ENCODE data around the gene PPP4R4. TPM values are rescaled to one million over a fixed set of nuclear protein-coding genes. Genes with fewer than 3 reads are reported as not detected.
"Not testable (repeated sequence)": the region's sequence is repeated elsewhere in the genome, so short reads cannot be mapped to it uniquely, and the experiment has no call there.

The PPP4R4 gene
- total and polyA plus RNA-seq, 2 experiments from 2014 or later: 3.0 to 11.1 TPM

DNA sequence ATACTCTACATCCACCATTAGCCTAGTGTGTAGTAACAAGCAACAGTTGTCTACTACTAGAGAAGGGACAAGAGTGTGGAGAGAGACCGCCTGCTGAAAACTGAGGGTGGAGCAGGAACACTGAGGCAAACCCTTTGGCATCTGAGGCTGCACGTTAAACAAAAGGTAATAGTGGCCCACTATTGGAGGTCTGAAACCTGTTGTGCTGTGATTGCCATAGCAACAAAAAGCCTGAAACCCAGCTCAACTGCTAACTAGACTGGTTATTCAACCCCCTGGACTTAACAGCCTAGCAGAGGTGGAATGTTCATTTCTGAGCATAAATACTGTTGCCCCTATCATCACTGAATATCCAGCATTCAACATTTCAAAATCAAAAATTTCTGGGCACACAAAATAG is 43.0 kb downstream of the PPP4R4 start:
- 0 out of 2 replicates have a peak overlapping the region, but pooled peaks have one; percentile 19 for H3K27ac Mint-ChIP-seq
- H2AFZ ChIP-seq: no peak overlapping the region
- H3K27me3 ChIP-seq (ENCODE audit: insufficient read depth): no peaks in the 10 kb centered on the region
- no peaks in the 10 kb centered on the region for H3K36me3 ChIP-seq (ENCODE audit: insufficient read depth)
- no peak overlapping the region for H3K27ac ChIP-seq (ENCODE audit: low read depth)
- H3K9me3 Mint-ChIP-seq: peaks cover 3% of the 10 kb centered on the region; the same call in 1 of the 3 replicates
- H3K36me3 Mint-ChIP-seq (ENCODE audit: low read depth): peaks cover 18% of the 10 kb centered on the region
- no peaks in the 10 kb centered on the region for H3K79me2 ChIP-seq (replicated peaks; ENCODE audit: insufficient read depth)
- no peak overlapping the region for H3K4me3 Mint-ChIP-seq
- no peaks in the 10 kb centered on the region for H3F3A ChIP-seq (replicated peaks; ENCODE audit: low read depth)
- DNase-seq (ENCODE audit: low spot score) (peak; percentile 28), ATAC-seq (peak; percentile 39; the same call in 2 of the 3 replicates)
- no peaks in the 10 kb centered on the region for H3K27me3 Mint-ChIP-seq (ENCODE audit: insufficient read depth, low read depth, poor library complexity)
- H3K4me2 ChIP-seq: no peak overlapping the region
- H3K4me1 Mint-ChIP-seq: peaks cover 10% of the 10 kb centered on the region
- H3K4me3 ChIP-seq: no peak overlapping the region
- TF ChIP-seq CTCF (conservative IDR thresholded peaks at IDR 0.05; ENCODE audit: low read depth in 2 of 2) (no peak), CREB1 (CRISPR knock-in tag; IDR thresholded peaks at IDR 0.05; ENCODE audit: low read depth) (no peak)
- H4K20me1 ChIP-seq (replicated peaks; ENCODE audit: insufficient read depth): no peaks in the 10 kb centered on the region
- H3K9me2 ChIP-seq (ENCODE audit: insufficient read depth): no peaks in the 10 kb centered on the region
- H3K4me1 ChIP-seq (ENCODE audit: insufficient read depth): no peaks in the 10 kb centered on the region

- H3K9me3 Mint-ChIP-seq; H3K79me2 ChIP-seq (replicated peaks; ENCODE audit: insufficient read depth); H4K20me1 ChIP-seq (replicated peaks; ENCODE audit: insufficient read depth); DNase-seq (ENCODE audit: low spot score); H3F3A ChIP-seq (replicated peaks; ENCODE audit: low read depth); H3K27me3 ChIP-seq (ENCODE audit: insufficient read depth); H3K36me3 ChIP-seq (ENCODE audit: insufficient read depth); H3K4me2 ChIP-seq; H3K27ac ChIP-seq (ENCODE audit: low read depth); H3K4me1 ChIP-seq (ENCODE audit: insufficient read depth); H3K4me3 Mint-ChIP-seq; H2AFZ ChIP-seq; H3K27ac Mint-ChIP-seq; H3K27me3 Mint-ChIP-seq (ENCODE audit: insufficient read depth, low read depth, poor library complexity); H3K4me3 ChIP-seq; H3K9me2 ChIP-seq (ENCODE audit: insufficient read depth); ATAC-seq: not testable (repeated sequence)
- Mint-ChIP-seq H3K4me1 (peaks cover 10% of the 10 kb centered on the region), H3K36me3 (ENCODE audit: low read depth) (peaks cover 13% of the 10 kb centered on the region)
These were observed 44.2 kb downstream of the PPP4R4 start for GRCh38 chr14:94218198-94218886.

DNA sequence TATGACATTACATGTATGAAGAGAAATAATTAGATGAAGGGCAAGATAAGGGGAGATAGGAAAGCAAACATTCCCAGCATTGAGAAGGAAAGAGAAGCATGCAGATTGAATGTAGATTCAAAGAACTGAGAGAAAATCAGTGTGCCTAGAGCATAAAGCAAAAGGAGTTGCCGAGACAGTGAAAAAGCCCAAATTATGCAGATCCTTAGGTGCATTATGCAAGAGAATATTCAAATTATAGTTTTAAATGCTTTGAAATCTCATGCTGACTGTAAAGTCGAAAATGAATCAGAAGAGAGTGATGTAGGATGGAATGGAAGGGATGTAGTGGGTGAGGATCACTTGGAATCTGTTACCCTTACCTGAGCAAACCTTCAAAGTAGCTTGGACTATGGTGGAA is 49.9 kb downstream of the PPP4R4 start:
- Histone ChIP-seq H3K36me3 (ENCODE audit: insufficient read depth) (no peaks in the 10 kb centered on the region), H3K27me3 (ENCODE audit: insufficient read depth) (no peaks in the 10 kb centered on the region), H3K4me3 (no peak overlapping the region), H3K79me2 (replicated peaks; ENCODE audit: insufficient read depth) (no peaks in the 10 kb centered on the region), H3K27ac (ENCODE audit: low read depth) (no peak overlapping the region), H4K20me1 (replicated peaks; ENCODE audit: insufficient read depth) (no peaks in the 10 kb centered on the region), H3K4me1 (ENCODE audit: insufficient read depth) (no peaks in the 10 kb centered on the region), H3F3A (replicated peaks; ENCODE audit: low read depth) (no peaks in the 10 kb centered on the region), H3K9me2 (ENCODE audit: insufficient read depth) (no peaks in the 10 kb centered on the region), H3K4me2 (no peak overlapping the region), H2AFZ (no peak overlapping the region)
- no peak overlapping the region for H3K4me3 Mint-ChIP-seq
- no peak for DNase-seq (ENCODE audit: low spot score)
- H3K36me3 Mint-ChIP-seq (ENCODE audit: low read depth): peaks cover 2% of the 10 kb centered on the region; the same call in 2 of the 3 replicates
- ATAC-seq: no peak
- no peaks in the 10 kb centered on the region for H3K9me3 Mint-ChIP-seq
- H3K27me3 Mint-ChIP-seq (ENCODE audit: insufficient read depth, low read depth, poor library complexity): peaks cover 2% of the 10 kb centered on the region
- no peaks in the 10 kb centered on the region for H3K4me1 Mint-ChIP-seq
- no peak overlapping the region for H3K27ac Mint-ChIP-seq
- TF ChIP-seq ZNF331 (CRISPR knock-in tag; IDR thresholded peaks at IDR 0.05; ENCODE audit: low read depth) (no peak), NANOG (IDR thresholded peaks at IDR 0.05; ENCODE audit: borderline replicate concordance) (no peak), EZH2 (IDR thresholded peaks at IDR 0.05; ENCODE audit: low read depth, unreplicated experiment) (no peak), CTCF (conservative IDR thresholded peaks at IDR 0.05; ENCODE audit: low read depth in 2 of 2) (no peak), JUNB (IDR thresholded peaks at IDR 0.05; ENCODE audit: unreplicated experiment) (no peak), CREB1 (CRISPR knock-in tag; IDR thresholded peaks at IDR 0.05; ENCODE audit: low read depth) (no peak), POLR2AphosphoS5 (IDR thresholded peaks at IDR 0.05; ENCODE audit: low read depth) (no peak)

Measured in GM23338 (cell line).